ENCODE measurements around the gene WDR47. TPM values are rescaled to one million over a fixed set of nuclear protein-coding genes. Genes with fewer than 3 reads are reported as not detected.
"Not testable (repeated sequence)": the region's sequence is repeated elsewhere in the genome, so short reads cannot be mapped to it uniquely, and the experiment has no call there.

WDR47 gene
- total and polyA plus RNA-seq, 7 experiments from 2014 or later: 3.9 to 15.4 (median 12.1) TPM

GRCh38 chr1:109045595-109045994 is 3.7 kb upstream of the WDR47 start:
- ChIA-PET CTCF (no interaction called here), POLR2A (no interaction called here)
- Histone ChIP-seq H3K36me3 (ENCODE audit: control insufficient read depth in 2 of 3, insufficient read depth in 3 of 3, low read length in 3 of 3) (peaks cover 0 to 7% (median 0%) of the 10 kb centered on the region in 3 experiments), H3K27me3 (ENCODE audit: control insufficient read depth in 2 of 2, insufficient read depth in 2 of 2, low read length in 2 of 2) (no peaks in the 10 kb centered on the region), H3K27ac (ENCODE audit: low read depth, low read length) (no peak overlapping the region), H3K9me3 (ENCODE audit: control insufficient read depth in 2 of 3, low read length in 3 of 3) (no peaks in the 10 kb centered on the region), H3K4me1 (ENCODE audit: control insufficient read depth in 2 of 2, insufficient read depth in 2 of 2, low read length in 2 of 2) (no peaks in the 10 kb centered on the region), H3K4me3 (ENCODE audit: low read length) (no peak overlapping the region)
- Mint-ChIP-seq H3K36me3 (no peaks in the 10 kb centered on the region), H3K4me3 (no peak overlapping the region), H3K4me1 (peaks cover 2 to 14% (median 9%) of the 10 kb centered on the region in 7 donors), H3K27ac (no peak overlapping the region), H3K27me3 (peaks cover 0 to 18% (median 4%) of the 10 kb centered on the region in 5 donors), H3K9me3 (no peaks in the 10 kb centered on the region)
- ATAC-seq: no peak
- DNase-seq: no peak
- intact Hi-C loops (cut with micrococcal nuclease): no loop called here

DNA sequence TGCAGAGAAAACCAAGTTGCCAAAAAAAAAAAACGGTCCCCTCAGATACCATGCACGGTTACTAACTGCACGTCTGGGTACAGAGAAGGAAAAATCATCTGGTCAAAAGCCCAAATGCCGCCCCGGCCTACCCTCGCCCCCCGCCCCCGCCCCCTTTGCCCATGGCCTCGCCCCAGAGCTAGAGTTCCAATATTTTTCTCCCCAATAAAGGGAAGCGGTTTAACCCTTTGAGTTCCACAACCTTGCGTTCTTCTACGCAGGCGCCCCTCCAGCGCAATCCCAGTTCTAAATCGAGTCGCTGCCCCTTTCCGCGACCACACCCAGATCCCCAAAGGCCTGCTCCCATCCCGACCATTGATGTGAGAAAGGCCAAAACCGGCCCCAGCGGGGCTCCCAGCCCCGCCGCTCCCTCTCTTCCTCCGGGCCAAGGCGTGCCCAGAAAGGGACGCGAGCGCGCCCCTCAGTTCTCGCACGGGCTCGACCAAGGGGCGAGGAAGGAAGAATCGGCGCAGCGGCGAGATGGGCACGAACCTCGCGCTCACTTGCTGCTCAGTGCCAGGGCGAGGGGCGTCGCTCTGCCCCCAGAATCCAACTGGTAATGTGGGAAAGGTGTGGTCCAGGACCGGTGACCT is 797 bp downstream of the WDR47 start:
- H3K9me3 Mint-ChIP-seq: no peaks in the 10 kb centered on the region
- intact Hi-C loops (cut with micrococcal nuclease): loop anchor here (2.0 to 5.0 kb wide), 4 partner anchors 171 to 1170 kb away; partner anchors contain the start of genes KCNC4 (in 1 of the 2), PRPF38B (in 1 of the 2), SARS1 (in 1 of the 2) and STRIP1 (in 1 of the 2)
- ATAC-seq: no peak
- Histone ChIP-seq H3K36me3 (ENCODE audit: control insufficient read depth in 2 of 3, insufficient read depth in 3 of 3, low read length in 3 of 3) (peaks cover 0 to 7% (median 0%) of the 10 kb centered on the region in 3 experiments), H3K27ac (ENCODE audit: low read depth, low read length) (peak overlapping the region; percentile 90), H3K9me3 (ENCODE audit: control insufficient read depth in 2 of 3, low read length in 3 of 3) (no peaks in the 10 kb centered on the region), H3K4me3 (ENCODE audit: low read length) (peak overlapping the region; percentile 97), H3K27me3 (ENCODE audit: control insufficient read depth in 2 of 2, insufficient read depth in 2 of 2, low read length in 2 of 2) (no peaks in the 10 kb centered on the region), H3K4me1 (ENCODE audit: control insufficient read depth in 2 of 2, insufficient read depth in 2 of 2, low read length in 2 of 2) (peaks cover 0 to 7% of the 10 kb centered on the region in 2 donors)
- peaks cover 7 to 26% (median 16%) of the 10 kb centered on the region in 7 donors for H3K4me1 Mint-ChIP-seq
- peak in 2 of 9 donors; percentile 21 to 43 for DNase-seq
- CTCF ChIA-PET: no interaction called here
- POLR2A ChIA-PET: interaction anchor here (1.3 to 2.5 kb wide), 4 partner anchors 35 to 79 kb away, joined by 5 to 27 read pairs (median 13); partner anchors contain the start of genes TAF13 and TMEM167B
- H3K36me3 Mint-ChIP-seq: peaks cover 0 to 1% (median 0%) of the 10 kb centered on the region in 5 donors
- H3K4me3 Mint-ChIP-seq: peak overlapping the region; percentile 86 to 97 (median 94)
- peaks cover 0 to 4% (median 0%) of the 10 kb centered on the region in 5 donors for H3K27me3 Mint-ChIP-seq
- H3K27ac Mint-ChIP-seq: peak overlapping the region; percentile 52 to 93 (median 88)

DNA sequence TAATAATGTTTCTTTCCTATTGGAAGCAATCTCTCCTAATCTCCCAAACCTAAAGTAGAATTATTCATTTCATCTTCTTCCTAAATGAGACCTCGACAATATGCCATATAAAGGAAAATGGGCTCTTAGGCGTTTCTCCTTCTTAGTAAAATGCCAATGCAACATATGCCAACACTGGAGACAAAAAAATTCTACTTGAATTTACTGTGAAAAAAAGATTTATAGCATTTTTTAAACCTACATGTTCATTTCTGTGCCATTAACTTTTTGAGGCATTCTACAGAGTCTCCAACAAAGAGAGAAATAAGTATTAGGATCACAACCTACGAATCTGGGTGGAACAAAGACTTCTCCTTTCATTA is 1.3 kb downstream of the WDR47 start:
- Histone ChIP-seq H3K9me3 (ENCODE audit: control insufficient read depth in 2 of 3, low read length in 3 of 3) (no peaks in the 10 kb centered on the region), H3K4me3 (ENCODE audit: low read length) (peak overlapping the region; percentile 97), H3K36me3 (ENCODE audit: control insufficient read depth in 2 of 3, insufficient read depth in 3 of 3, low read length in 3 of 3) (peaks cover 0 to 7% (median 0%) of the 10 kb centered on the region in 3 experiments), H3K27me3 (ENCODE audit: control insufficient read depth in 2 of 2, insufficient read depth in 2 of 2, low read length in 2 of 2) (no peaks in the 10 kb centered on the region), H3K27ac (ENCODE audit: low read depth, low read length) (peak overlapping the region; percentile 90), H3K4me1 (ENCODE audit: control insufficient read depth in 2 of 2, insufficient read depth in 2 of 2, low read length in 2 of 2) (peaks cover 0 to 7% of the 10 kb centered on the region in 2 donors)
- Mint-ChIP-seq H3K4me1 (peaks cover 7 to 26% (median 16%) of the 10 kb centered on the region in 7 donors), H3K9me3 (no peaks in the 10 kb centered on the region), H3K36me3 (peaks cover 0 to 1% (median 0%) of the 10 kb centered on the region in 5 donors), H3K27ac (peak overlapping the region; percentile 52 to 93 (median 85)), H3K27me3 (peaks cover 0 to 4% (median 0%) of the 10 kb centered on the region in 5 donors), H3K4me3 (peak overlapping the region; percentile 86 to 97 (median 94))
- intact Hi-C loops (cut with micrococcal nuclease): loop anchor here (2.0 to 5.0 kb wide), 4 partner anchors 172 to 1170 kb away; partner anchors contain the start of genes KCNC4 (in 1 of the 2), PRPF38B (in 1 of the 2), SARS1 (in 1 of the 2) and STRIP1 (in 1 of the 2)
- no peak for ATAC-seq
- ChIA-PET CTCF (interaction anchor here (0.8 kb wide), 2 partner anchors 111 to 280 kb away, joined by 5 read pairs; no protein-coding TSS in a partner anchor), POLR2A (interaction anchor here (1.3 to 2.5 kb wide), 2 partner anchors 50 to 59 kb away, joined by 5 to 27 read pairs; partner anchors contain the start of gene TMEM167B)
- DNase-seq: peak in 1 of 9 donors; percentile 1

DNA sequence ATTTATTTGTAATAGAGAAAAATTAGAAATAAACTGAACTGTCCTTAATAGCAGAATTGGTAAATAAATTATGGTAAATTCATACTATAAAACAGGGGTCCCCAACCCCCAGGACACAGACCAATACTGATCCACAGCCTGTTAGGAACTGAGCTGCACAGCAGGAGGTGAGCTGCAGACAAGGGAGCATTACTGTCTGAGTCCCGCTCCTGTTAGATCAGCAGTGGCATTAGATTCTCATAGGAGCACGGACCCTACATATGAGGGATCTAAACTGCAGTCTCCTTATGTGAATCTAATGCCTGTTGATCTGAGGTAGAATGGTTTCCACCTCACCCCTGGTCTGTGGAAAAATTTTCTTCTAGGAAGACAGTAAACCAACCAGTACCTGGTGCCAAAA is 7.5 kb downstream of the WDR47 start:
- Mint-ChIP-seq H3K4me3 (no peak overlapping the region), H3K9me3 (no peaks in the 10 kb centered on the region)
- H3K27ac ChIP-seq (ENCODE audit: low read depth, low read length): no peak overlapping the region

GRCh38 chr1:109029493-109029892 is 12.4 kb downstream of the WDR47 start:
- H3K27me3 ChIP-seq (ENCODE audit: control insufficient read depth in 2 of 2, insufficient read depth in 2 of 2, low read length in 2 of 2); H3K9me3 ChIP-seq (ENCODE audit: control insufficient read depth in 2 of 3, low read length in 3 of 3); H3K4me1 ChIP-seq (ENCODE audit: control insufficient read depth in 2 of 2, insufficient read depth in 2 of 2, low read length in 2 of 2); H3K36me3 Mint-ChIP-seq; ATAC-seq; H3K4me3 ChIP-seq (ENCODE audit: low read length); H3K9me3 Mint-ChIP-seq; H3K36me3 ChIP-seq (ENCODE audit: control insufficient read depth in 2 of 3, insufficient read depth in 3 of 3, low read length in 3 of 3); H3K27ac ChIP-seq (ENCODE audit: low read depth, low read length); H3K27me3 Mint-ChIP-seq; H3K27ac Mint-ChIP-seq; intact Hi-C loops (cut with micrococcal nuclease); H3K4me3 Mint-ChIP-seq; DNase-seq; CTCF ChIA-PET; POLR2A ChIA-PET; H3K4me1 Mint-ChIP-seq: not testable (repeated sequence)

More for the DNA sequence above, 7.5 kb downstream of the WDR47 start:
- no peaks in the 10 kb centered on the region for H3K4me1 ChIP-seq (ENCODE audit: control insufficient read depth in 2 of 2, insufficient read depth in 2 of 2, low read length in 2 of 2)
- DNase-seq (no peak), ATAC-seq (no peak)
- intact Hi-C loops (cut with micrococcal nuclease): no loop called here
- no peaks in the 10 kb centered on the region for H3K36me3 ChIP-seq (ENCODE audit: control insufficient read depth in 2 of 3, insufficient read depth in 3 of 3, low read length in 3 of 3)
- no peak overlapping the region for H3K27ac Mint-ChIP-seq
- ChIA-PET CTCF (interaction anchor here (1.1 kb wide), 1 partner anchor 136 kb away, joined by 3 read pairs; no protein-coding TSS in a partner anchor), POLR2A (no interaction called here)
- no peaks in the 10 kb centered on the region for H3K27me3 ChIP-seq (ENCODE audit: control insufficient read depth in 2 of 2, insufficient read depth in 2 of 2, low read length in 2 of 2)
- H3K27me3 Mint-ChIP-seq: no peaks in the 10 kb centered on the region
- peaks cover 0 to 7% (median 4%) of the 10 kb centered on the region in 7 donors for H3K4me1 Mint-ChIP-seq
- no peak overlapping the region for H3K4me3 ChIP-seq (ENCODE audit: low read length)
- peaks cover 0 to 1% (median 0%) of the 10 kb centered on the region in 5 donors for H3K36me3 Mint-ChIP-seq
- no peaks in the 10 kb centered on the region for H3K9me3 ChIP-seq (ENCODE audit: control insufficient read depth in 2 of 3, low read length in 3 of 3)

DNA sequence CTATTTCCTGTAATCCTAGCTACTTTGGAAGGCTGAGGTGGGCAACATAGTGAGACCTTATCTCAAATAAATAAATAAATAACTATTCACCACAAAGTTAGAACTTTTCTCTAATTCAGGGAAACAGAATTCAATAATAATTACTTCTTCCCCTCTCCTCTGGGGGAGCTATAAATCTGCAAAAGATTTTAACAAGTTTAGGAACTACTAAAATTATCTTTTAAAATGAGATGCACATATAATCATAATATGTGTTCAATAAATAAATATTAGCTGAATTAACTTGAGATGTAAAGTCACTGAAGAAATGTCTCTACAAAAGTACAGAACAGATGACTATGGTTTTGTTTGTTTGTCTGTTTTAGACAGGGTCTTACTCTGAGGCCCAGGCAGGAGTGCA is 14.1 kb downstream of the WDR47 start:
- no peaks in the 10 kb centered on the region for H3K27me3 ChIP-seq (ENCODE audit: control insufficient read depth in 2 of 2, insufficient read depth in 2 of 2, low read length in 2 of 2)
- Mint-ChIP-seq H3K36me3 (peaks cover 0 to 4% (median 0%) of the 10 kb centered on the region in 5 donors), H3K27ac (no peak overlapping the region), H3K4me1 (peaks cover 0 to 4% (median 0%) of the 10 kb centered on the region in 7 donors), H3K4me3 (no peak overlapping the region), H3K27me3 (no peaks in the 10 kb centered on the region), H3K9me3 (no peaks in the 10 kb centered on the region)
- CTCF ChIA-PET: interaction anchor here (0.7 to 1.5 kb wide), 3 partner anchors 8 to 85 kb away, joined by 3 to 8 read pairs (median 7); a partner anchor contains a TSS
- no peaks in the 10 kb centered on the region for H3K4me1 ChIP-seq (ENCODE audit: control insufficient read depth in 2 of 2, insufficient read depth in 2 of 2, low read length in 2 of 2)
- H3K27ac ChIP-seq (ENCODE audit: low read depth, low read length): no peak overlapping the region
- POLR2A ChIA-PET: no interaction called here
- intact Hi-C loops (cut with micrococcal nuclease): loop anchor here in 1 of 2 donors (2.0 kb wide), 1 partner anchor 85 kb away; a partner anchor contains a TSS
- no peaks in the 10 kb centered on the region for H3K9me3 ChIP-seq (ENCODE audit: control insufficient read depth in 2 of 3, low read length in 3 of 3)
- H3K4me3 ChIP-seq (ENCODE audit: low read length): no peak overlapping the region
- no peaks in the 10 kb centered on the region for H3K36me3 ChIP-seq (ENCODE audit: control insufficient read depth in 2 of 3, insufficient read depth in 3 of 3, low read length in 3 of 3)
- DNase-seq (peak in 1 of 9 donors; percentile 14), ATAC-seq (no peak)
